HK-2 (cell line): ENCODE data around the gene GPAM.
A peak's percentile ranks its signal among the peaks of the same experiment; 100 is the strongest.
"Not testable (repeated sequence)": the region's sequence is repeated elsewhere in the genome, so short reads cannot be mapped to it uniquely, and the experiment has no call there.

ENCODE experiments used
- DNase-seq: peaks from one replicate; pipeline ENCODE4 v3.0.0-alpha.2; 2018; ENCODE audit not compliant: unreplicated experiment

GPAM gene, protein sequence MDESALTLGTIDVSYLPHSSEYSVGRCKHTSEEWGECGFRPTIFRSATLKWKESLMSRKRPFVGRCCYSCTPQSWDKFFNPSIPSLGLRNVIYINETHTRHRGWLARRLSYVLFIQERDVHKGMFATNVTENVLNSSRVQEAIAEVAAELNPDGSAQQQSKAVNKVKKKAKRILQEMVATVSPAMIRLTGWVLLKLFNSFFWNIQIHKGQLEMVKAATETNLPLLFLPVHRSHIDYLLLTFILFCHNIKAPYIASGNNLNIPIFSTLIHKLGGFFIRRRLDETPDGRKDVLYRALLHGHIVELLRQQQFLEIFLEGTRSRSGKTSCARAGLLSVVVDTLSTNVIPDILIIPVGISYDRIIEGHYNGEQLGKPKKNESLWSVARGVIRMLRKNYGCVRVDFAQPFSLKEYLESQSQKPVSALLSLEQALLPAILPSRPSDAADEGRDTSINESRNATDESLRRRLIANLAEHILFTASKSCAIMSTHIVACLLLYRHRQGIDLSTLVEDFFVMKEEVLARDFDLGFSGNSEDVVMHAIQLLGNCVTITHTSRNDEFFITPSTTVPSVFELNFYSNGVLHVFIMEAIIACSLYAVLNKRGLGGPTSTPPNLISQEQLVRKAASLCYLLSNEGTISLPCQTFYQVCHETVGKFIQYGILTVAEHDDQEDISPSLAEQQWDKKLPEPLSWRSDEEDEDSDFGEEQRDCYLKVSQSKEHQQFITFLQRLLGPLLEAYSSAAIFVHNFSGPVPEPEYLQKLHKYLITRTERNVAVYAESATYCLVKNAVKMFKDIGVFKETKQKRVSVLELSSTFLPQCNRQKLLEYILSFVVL

DNA sequence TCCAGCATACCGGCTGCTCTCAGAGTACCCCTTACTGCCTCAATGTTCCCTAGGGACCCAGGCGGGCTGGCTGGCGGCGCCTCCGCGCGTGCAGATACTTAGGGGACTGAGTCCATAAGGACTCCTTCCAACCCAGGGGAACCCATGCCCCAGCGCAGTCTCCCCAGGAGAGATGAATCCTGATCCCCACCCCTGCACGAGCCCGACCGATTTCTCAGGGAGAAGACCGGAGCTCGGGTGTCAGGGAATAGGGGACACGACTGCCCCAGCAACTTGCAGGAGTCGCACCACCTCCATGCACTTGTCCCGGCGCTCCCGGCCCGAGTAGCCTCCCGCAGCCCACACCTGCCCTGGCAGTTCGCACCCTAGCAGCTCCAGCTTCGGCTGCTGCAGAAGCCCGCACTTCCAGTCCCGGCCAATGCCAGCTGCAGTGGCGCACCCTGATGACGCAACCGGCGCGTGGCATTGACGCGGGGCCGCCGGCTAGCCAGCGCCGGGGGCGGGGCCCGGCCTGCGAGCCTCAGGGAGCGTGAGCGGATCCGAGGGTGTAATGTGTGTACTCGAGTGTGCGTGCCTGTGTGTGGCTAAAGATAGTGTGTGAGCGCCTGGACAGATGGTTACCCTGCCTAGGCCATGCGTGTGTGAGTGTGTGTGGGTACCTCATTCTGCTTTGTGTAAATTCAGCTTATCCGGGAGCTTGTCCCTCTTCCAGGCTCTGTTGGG lies at the start of gene GPAM:
TSS of gene GPAM (minus strand) at position 437 of the 723 bp plus-strand sequence. CDS start 1,981 bp downstream, outside the sequence.
- peak; percentile 97 for DNase-seq

DNA sequence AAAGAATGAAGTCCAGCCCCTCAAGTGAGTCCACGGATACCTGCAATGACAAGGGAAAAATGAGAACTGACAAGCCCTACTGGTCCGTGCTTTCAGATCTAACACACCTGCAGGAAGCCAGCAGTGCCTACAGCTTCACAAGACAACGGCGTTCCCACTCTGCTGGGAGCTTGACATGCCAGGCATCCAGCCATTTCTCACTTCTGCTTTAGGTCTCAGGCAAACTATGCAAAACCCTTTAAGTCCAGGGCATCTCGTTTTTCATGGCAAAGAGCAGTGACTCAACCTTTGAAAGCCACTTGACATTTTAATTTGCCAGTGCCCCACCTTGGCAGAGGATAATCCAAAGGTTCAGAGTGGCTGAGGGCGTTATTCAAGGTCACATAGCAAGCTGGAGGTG lies 49.1 kb upstream of the GPAM start:
- DNase-seq, result no peak

DNA sequence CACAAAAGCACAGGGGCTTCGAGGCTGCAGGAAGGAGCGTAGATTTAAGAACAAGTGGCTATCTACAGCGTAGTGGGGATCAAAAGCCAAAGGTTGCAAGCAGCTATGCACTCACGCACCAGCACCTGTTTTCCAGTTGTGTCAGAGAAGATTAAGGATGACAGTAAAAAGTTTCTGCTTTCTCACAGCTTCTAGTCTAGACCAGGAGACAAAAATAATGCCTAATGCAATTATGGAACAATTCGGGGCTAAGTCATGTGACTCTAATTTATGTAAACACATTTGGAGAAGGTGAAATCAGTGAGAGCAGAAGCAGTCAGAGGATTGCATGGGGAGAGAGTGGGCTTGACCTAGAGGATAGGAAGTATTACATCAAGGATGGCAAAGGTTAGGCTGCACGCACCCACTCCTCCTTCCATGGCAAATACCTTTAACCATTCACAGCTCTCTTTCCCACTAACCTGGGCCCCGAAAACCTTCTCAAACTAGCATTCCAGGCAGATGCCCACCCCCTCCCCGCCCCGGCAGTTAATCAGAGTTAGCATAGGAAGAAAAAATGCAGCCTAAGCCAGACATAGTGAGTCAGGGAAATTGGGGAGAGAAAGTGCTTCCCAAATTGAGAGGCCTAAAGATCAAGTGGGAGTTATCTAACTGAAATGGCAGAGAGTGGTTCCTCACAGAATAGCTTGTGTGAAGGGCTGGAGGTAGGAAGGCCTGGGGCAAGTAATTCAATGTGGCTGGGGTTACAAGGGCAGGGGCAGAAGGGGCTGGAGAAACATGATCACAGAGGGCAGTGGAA lies 48.2 kb upstream of the GPAM start:
- DNase-seq, result no peak

DNA sequence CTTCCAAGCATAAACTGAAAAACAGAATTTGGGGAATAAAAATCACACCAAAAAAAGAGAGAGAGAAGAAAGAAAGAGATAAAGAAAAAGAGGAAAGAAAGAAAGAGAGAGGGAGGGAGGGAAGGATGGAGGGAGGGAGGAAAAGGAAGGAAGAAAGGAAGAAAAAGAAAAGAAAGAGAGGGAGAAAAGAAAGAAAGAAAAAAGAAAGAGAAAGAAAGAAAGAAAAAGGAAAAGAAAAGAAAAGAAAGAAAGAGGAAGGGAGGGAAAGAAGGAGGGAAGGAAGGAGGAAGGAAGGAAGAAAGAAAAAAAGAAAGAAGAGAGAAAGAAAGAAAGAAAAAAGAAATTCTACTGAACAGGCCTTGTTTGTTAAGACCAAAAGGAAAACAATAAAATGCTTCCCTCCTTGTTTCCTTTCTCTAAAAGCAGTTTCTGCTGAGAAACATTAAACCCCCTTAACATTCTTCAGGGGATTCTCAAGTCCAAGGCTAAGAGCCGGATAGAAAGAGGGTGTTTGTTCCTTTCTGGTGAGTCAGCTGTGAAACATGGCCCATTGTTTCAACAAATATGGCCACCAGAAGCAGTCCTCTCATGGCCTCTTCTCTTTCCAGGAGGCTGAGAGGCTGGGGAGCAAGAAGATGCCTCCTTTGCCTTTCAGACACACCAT lies 46.9 kb upstream of the GPAM start:
- no peak for DNase-seq

DNA sequence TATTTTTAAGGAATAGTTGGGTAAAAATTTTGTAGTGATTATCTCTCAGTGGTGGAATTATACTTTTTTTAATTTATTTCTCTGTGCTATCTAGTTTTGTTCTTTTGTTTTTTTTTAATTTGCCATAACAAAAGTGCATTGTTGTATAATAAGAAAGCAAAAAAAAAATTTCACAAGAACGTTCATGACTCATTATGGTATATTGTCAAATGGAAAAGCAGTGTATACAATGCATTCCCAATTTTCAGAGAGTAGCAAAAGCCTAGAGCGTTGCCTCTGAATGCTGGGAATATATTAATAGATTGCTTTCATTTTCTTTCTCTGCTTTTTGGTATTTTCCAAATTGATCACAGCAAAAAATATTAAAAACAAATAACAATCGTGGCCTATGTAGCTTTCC lies 46.3 kb upstream of the GPAM start:
- DNase-seq, result no peak

DNA sequence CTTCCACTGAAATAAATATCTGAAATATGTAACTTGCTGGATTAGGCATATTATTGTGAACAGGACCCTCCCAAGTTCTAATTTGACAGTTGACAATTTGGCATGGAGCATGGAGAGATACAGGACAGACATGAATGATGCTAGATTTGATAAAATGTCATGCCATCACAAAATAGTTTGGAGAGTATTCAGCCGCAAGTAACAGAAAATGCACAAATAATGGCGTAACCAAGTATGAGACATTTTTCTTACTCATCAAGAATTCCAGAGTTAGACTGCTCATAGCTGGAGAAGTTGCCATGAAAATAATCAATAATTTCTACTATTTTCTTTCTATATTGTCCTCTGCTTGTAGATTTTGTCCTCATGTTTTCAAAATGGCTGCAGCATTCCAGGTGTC lies 45.5 kb upstream of the GPAM start:
- no peak for DNase-seq

DNA sequence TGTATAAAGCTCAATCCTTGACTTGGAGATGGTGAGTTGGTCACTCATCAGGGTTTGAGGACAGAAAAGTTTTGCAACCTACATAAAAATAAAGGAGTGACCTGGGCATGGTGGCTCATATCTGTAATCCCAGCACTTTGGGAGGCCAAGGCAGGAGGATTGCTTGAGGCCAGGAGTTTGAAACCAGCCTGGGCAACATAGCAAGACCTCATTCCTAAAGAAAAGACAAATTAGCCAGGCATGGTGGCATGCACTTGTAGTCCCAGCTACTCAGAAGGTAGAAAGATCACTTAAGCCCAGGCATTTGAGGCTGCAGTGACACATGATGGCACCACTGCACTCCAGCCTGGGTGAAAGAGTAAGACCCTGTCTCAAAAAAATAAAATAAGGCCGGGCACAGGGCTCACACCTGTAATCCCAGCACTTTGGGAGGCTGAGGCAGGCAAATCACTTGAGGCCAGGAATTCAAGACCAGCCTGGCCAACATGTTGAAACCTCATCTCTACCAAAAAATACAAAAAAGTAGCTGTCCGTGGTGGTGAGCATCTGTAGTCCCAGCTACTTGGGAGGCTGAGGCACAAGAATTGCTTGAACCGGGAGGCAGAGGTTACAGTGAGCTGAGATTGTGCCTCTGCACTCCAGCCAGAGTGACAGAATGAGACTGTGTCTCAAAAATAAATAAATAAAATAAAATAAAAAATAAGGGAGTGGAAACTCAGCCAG lies 45.0 kb upstream of the GPAM start:
- DNase-seq, result not testable (repeated sequence)

DNA sequence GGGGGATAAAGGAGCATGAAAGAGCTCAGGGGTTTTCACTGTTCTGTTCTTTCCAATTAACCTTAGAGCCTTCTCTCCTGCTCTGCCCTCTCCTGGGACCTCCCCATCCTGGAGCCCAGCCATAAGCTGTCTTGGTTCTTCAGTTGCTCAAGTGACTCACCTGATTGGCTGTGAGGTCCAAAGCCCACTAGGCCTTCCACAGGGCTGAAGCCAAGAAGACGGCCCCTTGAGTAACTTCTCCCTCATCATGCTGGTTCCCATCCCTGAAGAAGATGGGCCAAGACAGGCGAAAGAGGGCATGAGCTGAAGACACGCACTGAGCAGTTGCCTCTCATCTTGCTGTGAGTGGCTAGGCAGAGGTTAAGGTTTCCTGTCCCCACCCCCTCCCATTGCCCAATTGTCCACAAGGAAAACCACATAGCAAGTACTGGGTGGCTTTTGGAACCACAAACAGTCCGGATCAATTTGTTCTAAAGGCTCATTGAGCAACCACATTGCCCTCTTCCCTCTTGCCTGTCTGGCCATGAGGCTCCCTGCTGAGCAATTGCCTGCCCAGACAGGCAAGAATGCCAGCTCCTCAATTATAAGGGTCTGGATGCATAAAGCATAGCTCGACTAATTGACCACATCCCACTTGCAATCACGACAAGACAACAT lies 43.9 kb upstream of the GPAM start:
- DNase-seq, result no peak

DNA sequence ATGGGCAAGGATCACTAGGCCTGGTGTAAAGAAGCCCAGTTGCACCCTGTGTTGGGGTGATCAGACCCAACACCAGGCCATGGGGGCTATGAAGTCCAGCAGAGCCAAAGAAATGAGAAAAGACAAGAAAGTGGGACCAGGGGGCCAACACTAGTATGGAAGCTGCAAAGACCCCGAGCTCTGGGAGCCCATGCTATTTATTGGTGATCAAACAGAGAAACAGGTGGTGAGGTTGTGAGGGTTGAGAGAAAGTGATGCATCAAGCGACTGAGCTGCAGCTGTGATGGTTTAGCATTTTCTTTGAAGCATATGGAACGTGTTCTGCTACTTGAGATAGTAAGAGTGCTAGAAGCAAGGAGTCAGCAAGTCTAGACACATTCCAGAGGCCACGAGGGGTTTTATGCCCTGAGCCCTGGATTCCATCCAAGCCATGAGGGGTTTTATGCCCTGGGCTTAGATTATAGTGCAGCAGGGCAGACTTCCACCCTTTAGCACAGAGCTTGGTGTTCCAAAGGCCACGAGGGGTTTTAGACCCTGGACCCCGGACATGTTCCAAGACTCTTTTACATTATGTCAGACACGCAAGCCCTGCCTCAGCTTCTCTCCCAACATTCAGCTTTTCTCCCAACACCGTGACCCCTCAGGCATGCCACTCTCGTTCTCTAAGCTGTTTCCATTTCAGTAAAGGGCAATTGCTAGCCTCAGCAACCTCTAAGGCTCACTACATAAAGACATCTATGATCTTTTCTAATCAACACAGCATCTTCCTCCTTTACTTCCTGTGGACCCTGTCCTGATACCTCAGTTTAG lies 43.1 kb upstream of the GPAM start:
- no peak for DNase-seq

DNA sequence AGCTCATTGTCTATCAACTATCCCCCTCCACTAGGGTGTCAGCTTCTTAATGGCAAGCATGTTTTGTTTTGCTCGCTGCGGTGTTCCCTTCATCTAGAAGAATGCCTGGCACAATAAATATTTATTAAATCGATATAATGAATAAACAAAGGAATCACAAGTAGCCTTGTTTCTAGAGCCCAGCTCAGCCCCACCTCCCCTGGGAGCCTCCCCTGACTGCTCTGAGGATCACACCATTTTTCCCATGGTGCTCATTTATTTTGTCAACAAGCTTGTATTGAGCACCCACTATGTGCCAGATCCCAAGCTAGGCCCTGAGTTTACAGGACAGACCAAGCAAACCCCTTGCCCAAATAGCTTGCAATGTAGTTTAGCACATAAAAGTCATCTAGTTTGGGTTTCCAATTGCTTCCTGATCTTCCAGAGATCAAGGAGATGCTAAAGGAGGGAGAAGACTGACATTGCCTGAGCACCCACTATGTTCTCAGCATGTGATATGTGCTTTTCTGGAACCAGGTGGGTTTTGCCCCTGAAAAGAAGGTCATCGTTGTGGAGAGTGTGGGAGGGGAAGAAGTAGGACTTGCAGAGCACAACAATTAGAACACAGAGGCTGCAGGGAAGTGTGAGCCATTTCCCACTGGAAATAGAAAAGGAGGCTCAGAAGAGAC lies 42.3 kb upstream of the GPAM start:
- DNase-seq, result no peak

DNA sequence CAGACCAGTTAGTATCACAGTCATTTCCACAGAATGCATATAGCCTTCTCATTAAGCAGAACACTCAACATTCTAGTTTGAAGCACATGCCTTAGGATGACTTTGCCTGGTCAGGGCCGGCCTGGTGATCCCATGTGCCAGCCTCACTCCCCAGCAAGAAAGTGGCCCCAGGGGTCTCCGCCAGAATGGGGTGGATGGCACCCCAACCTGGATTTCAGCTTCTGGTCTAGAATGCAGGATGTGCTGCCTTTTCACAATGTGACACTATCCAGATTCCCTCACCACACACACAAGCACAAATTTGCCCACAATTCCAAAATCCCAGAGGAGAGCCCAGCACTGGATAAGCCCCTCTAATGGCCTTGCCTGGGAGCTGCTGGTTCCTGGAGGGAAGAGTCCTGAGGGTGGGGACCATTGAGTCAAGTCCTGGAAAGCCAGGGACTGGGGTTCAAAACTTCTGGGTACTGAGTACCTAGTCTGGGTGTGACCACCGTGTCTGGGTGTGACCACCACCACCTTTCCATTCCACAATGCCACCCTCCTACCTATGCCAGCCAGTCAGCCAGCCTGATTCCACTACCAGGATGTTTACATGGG lies 41.5 kb upstream of the GPAM start:
- no peak for DNase-seq

DNA sequence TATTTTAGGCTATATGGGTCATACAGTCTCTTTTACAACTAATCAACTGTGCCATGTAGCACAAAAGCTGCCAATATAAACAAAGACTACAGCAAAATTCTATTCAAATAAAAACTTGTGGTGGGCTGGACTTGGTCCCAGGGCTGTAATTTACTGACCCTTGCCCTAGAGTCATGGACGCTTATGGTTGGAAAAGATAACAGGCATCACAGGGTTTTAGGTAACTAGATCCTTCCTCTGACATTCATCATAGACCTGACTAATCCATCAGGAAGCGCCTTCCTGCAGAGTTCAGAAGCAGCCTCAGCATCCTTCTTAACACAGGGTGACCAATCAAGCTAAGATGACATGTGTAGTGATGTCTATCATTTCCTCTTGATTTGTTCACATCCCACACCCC lies 40.2 kb upstream of the GPAM start:
- DNase-seq, result no peak

DNA sequence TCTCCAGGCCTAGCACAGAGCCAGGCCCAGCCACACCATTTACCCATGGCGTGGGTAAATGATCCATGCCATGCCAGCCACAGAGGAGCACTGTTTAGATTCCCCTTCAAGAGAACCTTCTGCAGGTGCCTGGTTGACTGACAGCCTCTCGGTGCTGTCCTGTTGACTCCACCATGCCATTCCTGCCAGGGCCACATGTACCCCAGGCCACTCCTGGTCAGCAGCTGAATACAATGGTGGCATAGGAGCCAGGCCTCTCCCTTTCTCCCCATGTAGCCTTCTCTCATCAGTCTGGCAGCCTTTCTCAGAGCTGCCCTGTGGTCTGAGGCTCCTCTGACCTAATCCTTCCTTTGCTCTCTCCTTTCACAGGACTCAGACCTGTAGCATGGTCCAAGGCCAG lies 39.2 kb upstream of the GPAM start:
- DNase-seq, result no peak

DNA sequence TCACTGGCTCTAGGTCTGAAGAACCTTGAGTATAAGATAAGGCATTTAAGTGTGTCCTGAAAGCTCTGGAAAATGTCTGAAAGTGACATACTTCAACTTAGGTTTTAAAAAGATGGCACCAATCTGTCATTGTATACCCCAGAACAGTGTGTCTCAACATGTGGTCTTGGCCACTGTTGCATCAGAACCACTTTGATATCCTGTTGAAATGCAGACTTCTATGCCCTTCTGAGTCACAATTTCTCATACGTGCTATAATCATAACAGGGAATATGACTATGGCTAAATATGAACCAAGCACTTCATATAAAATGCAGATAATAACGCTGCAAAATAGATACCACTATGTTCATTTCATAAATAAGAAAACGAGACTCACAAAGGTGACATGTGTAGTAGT lies 38.0 kb upstream of the GPAM start:
- no peak for DNase-seq

DNA sequence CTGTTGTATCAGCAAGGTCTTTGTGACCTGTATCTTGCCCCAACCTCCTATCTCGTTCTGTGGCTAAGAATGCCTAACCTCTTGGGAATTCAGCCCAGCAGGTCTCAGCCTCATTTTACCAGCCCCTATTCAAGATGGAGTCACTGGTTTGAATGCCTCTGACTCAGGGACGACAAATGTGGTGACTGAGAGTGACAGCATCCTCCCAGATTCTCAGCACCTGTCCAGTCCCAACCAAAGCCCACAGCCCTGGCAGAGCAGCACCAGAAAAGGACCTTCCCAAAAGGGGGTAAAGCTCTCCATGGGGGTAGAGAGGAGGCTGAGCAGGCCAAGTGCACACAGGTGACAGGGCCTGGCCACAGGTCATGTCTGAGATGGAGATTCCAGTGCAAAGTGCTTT lies 35.4 kb upstream of the GPAM start:
- no peak for DNase-seq

DNA sequence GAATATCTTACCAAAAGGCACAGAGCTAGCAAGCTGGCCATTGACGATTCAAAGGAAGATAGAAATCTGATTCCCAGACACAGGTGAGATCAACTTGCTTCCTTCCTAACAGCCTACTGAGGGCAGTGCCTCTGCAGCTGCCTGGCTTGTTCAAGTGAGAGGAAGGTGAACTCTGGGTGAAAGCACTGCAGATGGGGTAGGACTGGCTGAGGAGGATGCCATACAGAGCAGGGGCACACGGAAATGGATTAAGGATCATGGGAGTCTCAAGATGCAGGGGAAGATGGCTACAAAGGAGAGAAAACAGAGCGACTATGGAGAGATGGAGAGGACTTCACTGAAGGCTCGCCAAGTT lies 34.4 kb upstream of the GPAM start:
- no peak for DNase-seq

DNA sequence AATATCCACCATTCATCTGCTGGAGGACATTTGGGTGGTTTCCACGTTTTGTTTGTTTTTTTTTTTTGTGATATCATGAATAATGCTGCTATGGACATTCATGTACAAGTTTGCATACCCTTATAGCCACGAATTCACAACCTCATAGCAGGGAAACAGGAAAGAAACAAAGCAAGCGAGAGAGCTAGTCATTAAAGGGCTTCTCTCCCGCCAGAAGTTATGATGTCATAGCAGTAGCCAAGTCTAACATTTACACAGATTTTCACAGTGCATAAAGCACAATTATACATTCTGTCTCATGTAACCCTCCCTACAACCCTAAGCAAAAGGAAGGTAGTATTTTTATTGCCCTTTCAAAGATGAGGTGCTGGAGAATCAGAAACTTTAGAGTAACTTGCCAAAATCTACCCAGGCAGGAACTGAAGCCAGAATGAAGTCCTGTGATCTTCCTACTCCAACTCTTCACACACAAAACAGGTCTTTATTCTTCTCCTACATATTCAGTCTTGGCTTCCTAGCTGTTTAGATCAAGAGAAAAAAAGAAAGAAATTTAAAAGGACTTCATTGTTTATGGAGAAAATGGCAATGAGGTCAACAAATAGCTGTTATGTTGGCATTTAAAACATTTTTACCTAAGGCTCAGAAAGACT lies 33.9 kb upstream of the GPAM start:
- DNase-seq, result no peak

DNA sequence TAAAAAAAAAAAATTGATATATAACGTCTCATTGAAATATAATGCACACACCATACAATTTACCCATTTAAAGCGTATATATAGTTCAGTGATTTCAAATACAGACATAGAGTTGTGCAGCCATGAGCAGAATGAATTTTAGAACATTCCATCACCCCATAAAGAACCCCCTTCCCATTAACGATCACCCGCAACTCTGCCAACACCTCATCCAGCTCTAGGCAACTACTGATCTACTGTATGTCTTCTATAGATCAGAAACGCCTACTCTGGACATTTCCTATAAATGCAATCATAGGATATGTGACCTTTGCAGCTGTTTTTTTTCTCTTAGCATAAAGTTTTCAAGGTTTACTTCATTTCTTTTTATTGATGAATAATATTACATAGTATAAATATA lies 33.4 kb upstream of the GPAM start:
- DNase-seq, result no peak
